ENCODE results near the gene GAA. TPM values are rescaled to one million over a fixed set of nuclear protein-coding genes. Genes with fewer than 3 reads are reported as not detected.
A peak's percentile ranks its signal among the peaks of the same experiment; 100 is the strongest.

The GAA gene
- total RNA-seq, 1 donor from 2014 or later: 46.0 TPM

- DNase-seq (ENCODE audit: missing footprints) (no peak), ATAC-seq (no peak)
- intact Hi-C loops (cut with DNase I): no loop called here
Measured at GRCh38 chr17:80110927-80111701, 9.7 kb downstream of the GAA start.

DNA sequence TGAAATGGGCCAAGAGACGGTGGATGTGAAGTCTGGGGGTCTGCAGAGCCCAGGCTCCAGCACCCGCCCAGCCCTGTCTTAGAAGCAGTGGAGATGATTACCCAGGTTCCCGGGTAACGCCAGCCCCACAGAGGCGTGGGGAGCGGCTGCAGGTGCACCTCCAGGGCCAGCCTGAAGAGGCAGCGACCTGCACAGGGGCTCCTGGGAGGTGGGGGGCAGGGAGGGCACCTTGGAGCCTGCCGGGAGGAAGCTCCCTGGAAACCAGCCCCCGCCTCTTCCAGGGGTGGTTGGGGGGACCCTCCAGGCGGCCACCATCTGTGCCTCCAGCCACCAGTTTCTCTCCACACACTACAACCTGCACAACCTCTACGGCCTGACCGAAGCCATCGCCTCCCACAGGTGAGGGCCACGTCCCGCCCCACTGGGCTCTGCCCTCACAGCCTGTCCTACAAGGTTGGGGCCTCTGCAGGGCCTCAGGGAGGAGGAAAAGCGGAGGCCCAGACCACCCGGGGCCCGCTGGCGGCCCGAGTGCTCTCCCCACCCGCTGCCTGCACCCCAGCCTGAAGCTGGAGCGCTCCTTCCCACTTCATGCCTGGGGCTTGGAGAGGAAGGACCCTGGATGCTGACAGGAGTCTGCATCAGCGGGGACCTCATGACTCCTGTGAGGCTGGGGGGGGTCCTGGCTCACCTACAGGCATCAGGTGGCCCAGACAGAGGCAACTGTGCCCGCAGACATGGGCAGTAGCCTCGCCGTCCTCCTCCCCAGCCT lies 10.5 kb downstream of the GAA start:
- ATAC-seq: no peak
- no peak for DNase-seq (ENCODE audit: missing footprints)
- intact Hi-C loops (cut with DNase I): no loop called here

GRCh38 chr17:80112471-80113032 lies 11.2 kb downstream of the GAA start:
- intact Hi-C loops (cut with DNase I): no loop called here
- DNase-seq (ENCODE audit: missing footprints) (no peak), ATAC-seq (no peak)

DNA sequence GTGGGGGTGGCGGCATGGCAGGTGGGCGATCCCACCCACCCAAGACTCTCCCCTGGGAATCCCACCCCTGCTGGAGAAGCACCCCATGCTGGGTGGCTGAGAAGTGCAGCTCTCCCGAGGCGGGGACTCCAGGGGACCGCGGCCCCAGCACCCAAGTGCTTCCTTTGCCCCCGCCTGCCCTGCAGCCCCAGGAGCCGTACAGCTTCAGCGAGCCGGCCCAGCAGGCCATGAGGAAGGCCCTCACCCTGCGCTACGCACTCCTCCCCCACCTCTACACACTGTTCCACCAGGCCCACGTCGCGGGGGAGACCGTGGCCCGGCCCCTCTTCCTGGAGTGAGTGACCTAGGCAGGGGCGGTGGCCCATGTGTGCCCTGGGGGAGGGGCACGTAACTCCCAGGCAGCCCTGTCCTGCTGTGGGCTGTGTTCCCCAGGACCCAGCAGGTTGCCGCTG lies 11.7 kb downstream of the GAA start:
- DNase-seq (ENCODE audit: missing footprints) (no peak), ATAC-seq (no peak)
- intact Hi-C loops (cut with DNase I): no loop called here

DNA sequence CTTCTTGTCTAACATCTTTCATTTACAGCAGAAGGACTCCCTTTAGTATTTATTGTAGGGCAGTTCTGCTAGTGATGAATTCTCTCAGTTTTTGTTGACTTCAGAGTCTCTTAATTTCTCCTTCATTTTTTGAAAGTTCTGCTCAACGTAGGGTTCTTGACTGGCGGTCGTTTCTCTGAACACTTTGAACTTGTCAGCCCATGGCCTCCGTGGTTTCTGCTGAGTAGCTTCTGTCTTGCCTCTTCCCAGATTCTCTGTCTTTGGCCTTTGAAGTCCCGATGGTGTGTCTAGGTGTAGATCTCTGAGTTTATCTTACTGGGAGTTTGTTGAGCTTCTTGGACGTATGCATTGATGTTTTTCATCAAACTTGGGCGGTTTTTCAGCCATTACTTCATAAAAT lies 13.4 kb downstream of the GAA start:
- intact Hi-C loops (cut with DNase I): no loop called here
- DNase-seq (ENCODE audit: missing footprints): no peak

GRCh38 chr17:80115159-80115558 lies 13.8 kb downstream of the GAA start:
- intact Hi-C loops (cut with DNase I): no loop called here
- ATAC-seq (no peak), DNase-seq (ENCODE audit: missing footprints) (no peak)

More for the DNA sequence above, 13.4 kb downstream of the GAA start:
- ATAC-seq: no peak

- ATAC-seq: no peak
- intact Hi-C loops (cut with DNase I): no loop called here
Measured at GRCh38 chr17:80116276-80116920, 15.0 kb downstream of the GAA start.

DNA sequence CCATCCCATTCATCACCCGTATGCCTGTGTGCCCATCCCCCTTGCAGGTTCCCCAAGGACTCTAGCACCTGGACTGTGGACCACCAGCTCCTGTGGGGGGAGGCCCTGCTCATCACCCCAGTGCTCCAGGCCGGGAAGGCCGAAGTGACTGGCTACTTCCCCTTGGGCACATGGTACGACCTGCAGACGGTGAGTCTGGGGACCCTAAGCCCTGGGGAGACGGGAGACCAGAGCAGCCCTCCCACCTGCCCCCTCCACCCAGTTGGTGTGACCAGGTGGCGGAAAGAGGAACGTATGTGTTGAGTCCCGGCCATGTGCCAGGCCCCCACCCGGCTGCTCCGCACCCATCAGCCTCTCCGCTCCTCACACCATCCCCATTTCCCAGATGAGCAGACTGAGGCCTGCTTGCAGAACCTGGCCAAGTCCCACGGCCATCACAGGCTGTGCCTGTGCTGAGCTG lies 15.6 kb downstream of the GAA start:
- DNase-seq (ENCODE audit: missing footprints): no peak
- peak; percentile 17 for ATAC-seq
- intact Hi-C loops (cut with DNase I): no loop called here

More at GRCh38 chr17:80116276-80116920, 15.0 kb downstream of the GAA start:
- no peak for DNase-seq (ENCODE audit: missing footprints)

GRCh38 chr17:80117491-80118401 lies 16.4 kb downstream of the GAA start:
- intact Hi-C loops (cut with DNase I): no loop called here
- ATAC-seq (no peak), DNase-seq (ENCODE audit: missing footprints) (no peak)

GRCh38 chr17:80118601-80119270 lies 17.4 kb downstream of the GAA start:
- ATAC-seq (no peak), DNase-seq (ENCODE audit: missing footprints) (peak; percentile 60)
- intact Hi-C loops (cut with DNase I): no loop called here

GRCh38 chr17:80119271-80119791 lies 17.9 kb downstream of the GAA start:
- intact Hi-C loops (cut with DNase I): no loop called here
- ATAC-seq: no peak
- peak; percentile 67 for DNase-seq (ENCODE audit: missing footprints)

GRCh38 chr17:80119839-80120238 lies 18.5 kb downstream of the GAA start:
- intact Hi-C loops (cut with DNase I): no loop called here
- DNase-seq (ENCODE audit: missing footprints): peak; percentile 37
- no peak for ATAC-seq

- ATAC-seq: no peak
- peak; percentile 27 for DNase-seq (ENCODE audit: missing footprints)
- intact Hi-C loops (cut with DNase I): no loop called here
Measured at GRCh38 chr17:80122026-80122575, 20.7 kb downstream of the GAA start.

DNA sequence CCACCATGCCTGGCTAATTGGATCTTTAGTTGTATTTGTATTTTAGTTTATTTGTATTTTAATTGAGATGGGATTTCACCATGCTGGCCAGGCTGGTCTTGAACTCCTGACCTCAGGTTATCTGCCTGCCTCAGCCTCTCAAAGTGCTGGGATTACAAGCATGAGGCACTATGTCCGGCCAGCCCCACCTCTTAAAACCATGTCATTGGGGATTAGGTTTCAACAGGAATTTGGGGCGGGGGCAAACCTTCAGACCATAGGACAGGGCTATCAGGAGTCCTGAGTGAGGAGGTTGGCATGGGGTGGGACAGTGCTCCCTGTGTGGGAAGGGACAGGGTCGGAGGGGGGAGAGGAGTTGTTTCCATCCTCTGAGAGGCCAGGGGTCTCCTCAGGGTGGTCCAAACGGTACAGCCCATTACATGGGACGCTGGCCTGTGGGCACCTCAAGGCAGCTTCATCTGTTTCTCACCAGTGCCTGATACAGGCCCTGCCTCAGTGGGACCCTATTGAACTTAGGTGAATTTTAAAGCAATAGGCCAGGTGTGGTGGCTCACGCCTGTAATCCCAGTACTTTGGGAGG lies 21.6 kb downstream of the GAA start:
- intact Hi-C loops (cut with DNase I): no loop called here
- no peak for ATAC-seq

DNA sequence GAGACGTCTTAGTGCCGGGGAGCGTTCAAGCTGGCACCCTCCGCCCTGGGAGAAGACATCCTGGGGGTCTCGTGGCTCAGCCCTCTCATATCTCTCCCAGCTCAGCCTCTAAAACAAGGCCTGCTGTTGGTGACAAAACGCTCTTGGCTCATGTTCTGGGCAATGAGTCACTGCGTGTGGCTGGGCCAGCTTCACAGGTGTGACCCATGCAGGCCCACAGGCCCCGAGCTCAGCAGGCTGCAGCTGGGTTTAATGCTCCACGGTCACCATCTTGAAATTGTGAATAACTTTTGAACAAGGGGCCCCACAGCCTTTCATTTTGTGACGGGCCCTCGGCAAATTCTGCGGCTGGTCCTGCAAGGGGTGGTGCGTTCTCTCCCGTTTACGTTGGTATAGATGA lies 22.4 kb downstream of the GAA start:
- ATAC-seq (no peak), DNase-seq (ENCODE audit: missing footprints) (peak; percentile 54)
- intact Hi-C loops (cut with DNase I): no loop called here

More for the DNA sequence above, 21.6 kb downstream of the GAA start:
- peak; percentile 45 for DNase-seq (ENCODE audit: missing footprints)

- intact Hi-C loops (cut with DNase I): no loop called here
- ATAC-seq (no peak), DNase-seq (ENCODE audit: missing footprints) (peak; percentile 52)
Measured at GRCh38 chr17:80124351-80124981, 23.1 kb downstream of the GAA start.
